PC-3 (cell line): ENCODE results near the gene CHSY1. TPM values are rescaled to one million over a fixed set of nuclear protein-coding genes. Genes with fewer than 3 reads are reported as not detected.

ENCODE experiments used
- ATAC-seq: fragments of 200-7000 bp; cut with Tn5 transposase; 2 replicates; pipeline ENCODE4 v1.9.1; 2020; ENCODE audit warnings: mild to moderate bottlenecking, moderate library complexity
- BruUV-seq: library from RNA; stranded (reverse); fragments of 400-500 nt; replicated peaks from 2 replicates; lab custom pipeline; 2021; lab: Mats Ljungman, UMichigan
- CTCF ChIA-PET: fragments of 300-600 bp; sonication (Branson Sonifier 250); formaldehyde crosslinking; loops from one replicate; lab custom pipeline; 2022; ENCODE audit warnings: antibody characterized with exemption; lab: Charles Lee
- POLR2A ChIA-PET: fragments of 300-600 bp; sonication (Branson Sonifier 250); formaldehyde crosslinking; loops from one replicate; lab custom pipeline; 2022; ENCODE audit warnings: antibody characterized with exemption; ENCODE audit not compliant: unreplicated experiment; lab: Charles Lee
- DNase-seq: peaks from one replicate; pipeline ENCODE4 v3.0.0-alpha.2; 2015
- H2AFZ ChIP-seq: fragments of 300-600 bp; sonication (generic); 2 replicates; pipeline ENCODE4 v1.6.0; 2016; ENCODE audit warnings: antibody characterized with exemption, low read length
- H3F3A ChIP-seq: fragments of 300-600 bp; sonication (generic); one replicate; pipeline ENCODE4 v1.6.0; 2017; ENCODE audit warnings: antibody characterized with exemption, low read length, control low read depth, mild to moderate bottlenecking; ENCODE audit not compliant: unreplicated experiment
- H3K27ac ChIP-seq: fragments of 300-600 bp; sonication (generic); 2 replicates; pipeline ENCODE4 v1.5.1; 2016; ENCODE audit warnings: mild to moderate bottlenecking, low read length
- H3K27me3 ChIP-seq: fragments of 300-600 bp; sonication (generic); 2 replicates; pipeline ENCODE4 v1.6.1; 2016; ENCODE audit warnings: low read length, mixed read lengths
- H3K36me3 ChIP-seq: fragments of 300-600 bp; sonication (generic); 2 replicates; pipeline ENCODE4 v1.6.1; 2016; ENCODE audit warnings: low read depth, mixed run types, low read length, mixed read lengths
- H3K4me1 ChIP-seq: fragments of 300-600 bp; sonication (generic); 2 replicates; pipeline ENCODE4 v1.5.1; 2016; ENCODE audit warnings: low read length; ENCODE audit not compliant: insufficient read depth
- H3K4me2 ChIP-seq: fragments of 300-600 bp; sonication (generic); 2 replicates; pipeline ENCODE4 v1.6.0; 2016; ENCODE audit warnings: low read length
- H3K4me3 ChIP-seq: fragments of 300-600 bp; sonication (generic); 2 replicates; pipeline ENCODE4 v1.5.1; 2016; ENCODE audit warnings: mild to moderate bottlenecking, low read length, mixed read lengths
- H3K79me2 ChIP-seq: fragments of 300-600 bp; sonication (generic); 2 replicates; pipeline ENCODE4 v1.6.1; 2017; ENCODE audit warnings: low read length, mixed read lengths
- H3K9ac ChIP-seq: fragments of 300-600 bp; sonication (generic); 2 replicates; pipeline ENCODE4 v1.6.0; 2016; ENCODE audit warnings: mild to moderate bottlenecking, low read length
- H3K9me2 ChIP-seq: fragments of 300-600 bp; sonication (generic); replicated peaks from 2 replicates; pipeline ENCODE4 v1.6.1; 2016; ENCODE audit warnings: mixed run types, low read length, mixed read lengths
- H3K9me3 ChIP-seq: fragments of 300-600 bp; sonication (generic); 2 replicates; pipeline ENCODE4 v1.6.1; 2016; ENCODE audit warnings: low read length, mixed read lengths
- H4K20me1 ChIP-seq: fragments of 300-600 bp; sonication (generic); 2 replicates; pipeline ENCODE4 v1.6.1; 2016; ENCODE audit warnings: low read length, mixed read lengths
- CTCF ChIP-seq: fragments of 300-600 bp; sonication (generic); conservative IDR thresholded peaks from 2 replicates; pipeline ENCODE4 v1.5.1; 2017; ENCODE audit warnings: antibody characterized with exemption, low read depth, mild to moderate bottlenecking, low read length
- EZH2 ChIP-seq: fragments of 300-600 bp; sonication (generic); IDR thresholded peaks from one replicate; pipeline ENCODE4 v1.6.1; 2017; ENCODE audit warnings: antibody characterized with exemption, mild to moderate bottlenecking, low read length; ENCODE audit not compliant: unreplicated experiment
- EZH2phosphoT487 ChIP-seq: fragments of 300-600 bp; sonication (generic); IDR thresholded peaks from 2 replicates; pipeline ENCODE4 v1.6.1; 2018; ENCODE audit warnings: mild to moderate bottlenecking, antibody characterized with exemption, low read length, borderline replicate concordance
- intact Hi-C: fragments of 100-400 bp; cut with micrococcal nuclease; formaldehyde crosslinking; loops from 2 replicates; pipeline ENCODE4 v1.9.0; 2023
- total RNA-seq: library from RNA; depleted of rRNA; stranded (reverse); fragments of >200 nt; gene quantifications from 2 replicates; pipeline ENCODE4 v1.2.3, GENCODE V29; 2014

CHSY1 gene
- total RNA-seq, 1 experiment from 2014 or later, result 13.8 TPM

GRCh38 chr15:101149864-101150722, 101.8 kb downstream of the CHSY1 start:
- no peak overlapping the region for H3K27ac ChIP-seq
- ChIA-PET POLR2A (no interaction called here), CTCF (no interaction called here)
- H3K4me2 ChIP-seq, result no peak overlapping the region
- no peak for ATAC-seq
- intact Hi-C loops, result no loop called here
- H3K27me3 ChIP-seq, result no peaks in the 10 kb centered on the region
- no peak for DNase-seq
- H3K4me1 ChIP-seq, result no peaks in the 10 kb centered on the region
- no peaks in the 10 kb centered on the region for H3K79me2 ChIP-seq
- H3F3A ChIP-seq, result no peaks in the 10 kb centered on the region
- no peak overlapping the region for H3K9ac ChIP-seq
- H3K9me3 ChIP-seq, result no peaks in the 10 kb centered on the region
- no TSS peak for BruUV-seq
- H2AFZ ChIP-seq, result no peak overlapping the region
- H4K20me1 ChIP-seq, result no peaks in the 10 kb centered on the region
- no peaks in the 10 kb centered on the region for H3K9me2 ChIP-seq
- TF ChIP-seq CTCF, result no peak
- H3K36me3 ChIP-seq, result no peaks in the 10 kb centered on the region
- no peak overlapping the region for H3K4me3 ChIP-seq

GRCh38 chr15:101148881-101149664, 102.8 kb downstream of the CHSY1 start:
- Histone ChIP-seq H3K36me3 (no peaks in the 10 kb centered on the region), H3K9me3 (no peaks in the 10 kb centered on the region), H3K4me1 (no peaks in the 10 kb centered on the region), H3F3A (no peaks in the 10 kb centered on the region), H3K9ac (no peak overlapping the region), H3K4me3 (no peak overlapping the region), H3K4me2 (no peak overlapping the region), H2AFZ (no peak overlapping the region), H3K9me2 (no peaks in the 10 kb centered on the region), H3K79me2 (no peaks in the 10 kb centered on the region), H3K27me3 (no peaks in the 10 kb centered on the region), H4K20me1 (no peaks in the 10 kb centered on the region), H3K27ac (no peak overlapping the region)
- BruUV-seq, result no TSS peak
- ATAC-seq (no peak), DNase-seq (no peak)
- no peak for TF ChIP-seq EZH2phosphoT487
- TF ChIP-seq EZH2, result no peak
- TF ChIP-seq CTCF, result no peak
- POLR2A ChIA-PET, result no interaction called here
- intact Hi-C loops, result no loop called here
- CTCF ChIA-PET, result no interaction called here
